ENCODE measurements around the gene SHISA4. TPM values are rescaled to one million over a fixed set of nuclear protein-coding genes. Genes with fewer than 3 reads are reported as not detected.
"Not testable (repeated sequence)": the region's sequence is repeated elsewhere in the genome, so short reads cannot be mapped to it uniquely, and the experiment has no call there.

Gene SHISA4
- total and polyA plus RNA-seq, 2 donors (not counting 1 experiment from before 2014, with no cell fraction given) = 0.12 TPM; not detected in 1

DNA sequence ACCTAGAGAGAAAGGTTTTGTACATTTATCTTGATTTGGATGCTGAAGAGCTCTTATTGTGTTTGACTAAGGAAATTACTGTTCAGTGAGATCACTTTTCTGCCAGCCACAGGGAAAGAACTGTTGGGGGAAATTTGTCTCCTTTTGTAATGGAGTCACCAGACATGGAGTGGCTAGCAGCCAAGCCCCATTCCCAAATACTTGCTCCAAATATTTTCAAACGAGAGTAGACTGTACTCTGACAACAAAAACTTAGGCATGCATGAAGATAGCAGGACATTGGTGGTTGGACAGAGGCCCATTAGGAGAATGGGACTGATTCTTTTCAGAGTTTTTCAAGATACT lies 38.7 kb upstream of the SHISA4 start:
- WGBS (ENCODE audit: insufficient coverage) = no CpG with 5 or more reads among the region's 1 CpG
- POLR2A ChIA-PET = no interaction called here
- ATAC-seq (ENCODE audit: low read depth) = no peak

GRCh38 chr1:201851949-201852348 lies 36.7 kb upstream of the SHISA4 start:
- Histone ChIP-seq H4K20me1 (ENCODE audit: control insufficient read depth, insufficient read depth, low read length, poor library complexity, severe bottlenecking) (no peaks in the 10 kb centered on the region), H3K4me2 (replicated peaks; ENCODE audit: low read depth, low read length, poor library complexity, severe bottlenecking) (no peak overlapping the region), H2AFZ (ENCODE audit: insufficient read depth, low read depth, low read length, poor library complexity, severe bottlenecking) (no peak overlapping the region), H3K27ac (ENCODE audit: low read length in 2 of 2) (no peak overlapping the region), H3K27me3 (replicated peaks in 1 of 4; ENCODE audit: control extremely low read depth in 1 of 4, control insufficient read depth in 3 of 4, insufficient read depth in 4 of 4, low read length in 3 of 4) (no peaks in the 10 kb centered on the region), H3K9me3 (ENCODE audit: control extremely low read depth in 1 of 3, control insufficient read depth in 2 of 3, insufficient read depth in 1 of 3, low read length in 2 of 3) (no peaks in the 10 kb centered on the region), H3K9ac (ENCODE audit: low read length) (no peak overlapping the region), H3K36me3 (replicated peaks in 1 of 2; ENCODE audit: control extremely low read depth in 1 of 2, control insufficient read depth in 1 of 2, extremely low read depth in 1 of 2, insufficient read depth in 2 of 2, low read length in 1 of 2) (peaks cover 14 to 95% of the 10 kb centered on the region in 2 experiments), H3K4me1 (ENCODE audit: control insufficient read depth in 2 of 2, insufficient read depth in 2 of 2, low read length in 2 of 2) (no peaks in the 10 kb centered on the region), H3K79me2 (ENCODE audit: control insufficient read depth, insufficient read depth, low read length) (peaks cover 5% of the 10 kb centered on the region), H3K4me3 (ENCODE audit: control extremely low read depth in 1 of 5, extremely low read depth in 1 of 5, insufficient read depth in 1 of 5, low read depth in 2 of 5, low read length in 4 of 5) (no peak overlapping the region)
- CTCF ChIA-PET = no interaction called here
- H3K9me3 Mint-ChIP-seq (ENCODE audit: insufficient read depth) = no peaks in the 10 kb centered on the region
- WGBS (ENCODE audit: insufficient coverage) = no CpG with 5 or more reads among the region's 1 CpG
- no peak for ATAC-seq (ENCODE audit: low read depth)
- H3K27ac Mint-ChIP-seq = no peak overlapping the region
- DNase-seq = no peak
- TF ChIP-seq EZH2 (IDR thresholded peaks at IDR 0.05; ENCODE audit: borderline replicate concordance, insufficient read depth, low read depth, low read length, poor library complexity, severe bottlenecking) (no peak), CTCF (IDR thresholded peaks at IDR 0.05) (no peak)
- no peaks in the 10 kb centered on the region for H3K4me1 Mint-ChIP-seq
- intact Hi-C loops (cut with micrococcal nuclease) = no loop called here
- no peaks in the 10 kb centered on the region for H3K27me3 Mint-ChIP-seq
- POLR2A ChIA-PET = no interaction called here
- H3K4me3 Mint-ChIP-seq = no peak overlapping the region

More for the DNA sequence above, 38.7 kb upstream of the SHISA4 start:
- no peaks in the 10 kb centered on the region for H3K27me3 Mint-ChIP-seq
- CTCF ChIA-PET = interaction anchor here (0.6 kb wide), 1 partner anchor 14 kb away, joined by 5 read pairs; no protein-coding TSS in a partner anchor
- no peaks in the 10 kb centered on the region for H4K20me1 ChIP-seq (ENCODE audit: control insufficient read depth, insufficient read depth, low read length, poor library complexity, severe bottlenecking)
- H3K27ac Mint-ChIP-seq = no peak overlapping the region
- no peak overlapping the region for H2AFZ ChIP-seq (ENCODE audit: insufficient read depth, low read depth, low read length, poor library complexity, severe bottlenecking)
- H3K4me2 ChIP-seq (replicated peaks; ENCODE audit: low read depth, low read length, poor library complexity, severe bottlenecking) = no peak overlapping the region
- H3K4me1 Mint-ChIP-seq = peaks cover 4% of the 10 kb centered on the region
- intact Hi-C loops (cut with micrococcal nuclease) = no loop called here
- H3K36me3 ChIP-seq (replicated peaks in 1 of 2; ENCODE audit: control extremely low read depth in 1 of 2, control insufficient read depth in 1 of 2, extremely low read depth in 1 of 2, insufficient read depth in 2 of 2, low read length in 1 of 2) = peaks cover 14 to 77% of the 10 kb centered on the region in 2 experiments
- H3K4me3 ChIP-seq (ENCODE audit: control extremely low read depth in 1 of 5, extremely low read depth in 1 of 5, insufficient read depth in 1 of 5, low read depth in 2 of 5, low read length in 4 of 5) = no peak overlapping the region
- DNase-seq = no peak
- peaks cover 16% of the 10 kb centered on the region for H3K79me2 ChIP-seq (ENCODE audit: control insufficient read depth, insufficient read depth, low read length)
- no peaks in the 10 kb centered on the region for H3K9me3 Mint-ChIP-seq (ENCODE audit: insufficient read depth)
- no peak for TF ChIP-seq EZH2 (IDR thresholded peaks at IDR 0.05; ENCODE audit: borderline replicate concordance, insufficient read depth, low read depth, low read length, poor library complexity, severe bottlenecking)
- TF ChIP-seq CTCF (IDR thresholded peaks at IDR 0.05) = no peak
- H3K9ac ChIP-seq (ENCODE audit: low read length) = no peak overlapping the region
- H3K4me3 Mint-ChIP-seq = no peak overlapping the region
- no peaks in the 10 kb centered on the region for H3K9me3 ChIP-seq (ENCODE audit: control extremely low read depth in 1 of 3, control insufficient read depth in 2 of 3, insufficient read depth in 1 of 3, low read length in 2 of 3)
- H3K27ac ChIP-seq (ENCODE audit: low read length in 2 of 2) = no peak overlapping the region
- no peaks in the 10 kb centered on the region for H3K4me1 ChIP-seq (ENCODE audit: control insufficient read depth in 2 of 2, insufficient read depth in 2 of 2, low read length in 2 of 2)
- no peaks in the 10 kb centered on the region for H3K27me3 ChIP-seq (replicated peaks in 1 of 4; ENCODE audit: control extremely low read depth in 1 of 4, control insufficient read depth in 3 of 4, insufficient read depth in 4 of 4, low read length in 3 of 4)

DNA sequence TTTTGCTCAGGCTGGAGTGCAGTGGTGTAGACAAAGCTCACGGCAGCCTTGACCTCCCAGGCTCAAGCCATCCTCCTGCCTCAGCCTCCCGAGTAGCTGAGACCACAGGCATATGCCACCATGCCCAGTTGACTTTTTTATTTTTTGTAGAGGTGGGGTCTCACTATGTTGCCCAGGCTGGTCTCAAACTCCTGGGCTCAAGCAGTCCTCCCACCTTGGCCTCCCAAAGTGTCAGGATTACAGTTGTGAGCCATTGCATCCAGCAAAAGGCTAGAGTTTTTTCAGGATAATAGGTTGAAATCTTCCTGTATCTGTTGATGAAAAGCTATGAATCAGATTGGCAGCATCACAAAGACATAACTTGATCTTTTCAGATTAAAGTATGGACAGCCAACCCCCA lies 32.0 kb upstream of the SHISA4 start:
- H3K9me3 ChIP-seq (ENCODE audit: control extremely low read depth in 1 of 3, control insufficient read depth in 2 of 3, insufficient read depth in 1 of 3, low read length in 2 of 3); POLR2A ChIA-PET; H3K4me3 Mint-ChIP-seq; H3K4me1 ChIP-seq (ENCODE audit: control insufficient read depth in 2 of 2, insufficient read depth in 2 of 2, low read length in 2 of 2); CTCF ChIA-PET; H3K4me2 ChIP-seq (replicated peaks; ENCODE audit: low read depth, low read length, poor library complexity, severe bottlenecking); DNase-seq; H3K9ac ChIP-seq (ENCODE audit: low read length); H3K27me3 Mint-ChIP-seq; H2AFZ ChIP-seq (ENCODE audit: insufficient read depth, low read depth, low read length, poor library complexity, severe bottlenecking); H3K4me3 ChIP-seq (ENCODE audit: control extremely low read depth in 1 of 5, extremely low read depth in 1 of 5, insufficient read depth in 1 of 5, low read depth in 2 of 5, low read length in 4 of 5); H3K9me3 Mint-ChIP-seq (ENCODE audit: insufficient read depth); H3K27ac ChIP-seq (ENCODE audit: low read length in 2 of 2); H3K27ac Mint-ChIP-seq; H4K20me1 ChIP-seq (ENCODE audit: control insufficient read depth, insufficient read depth, low read length, poor library complexity, severe bottlenecking); ATAC-seq (ENCODE audit: low read depth); H3K79me2 ChIP-seq (ENCODE audit: control insufficient read depth, insufficient read depth, low read length); H3K27me3 ChIP-seq (replicated peaks in 1 of 4; ENCODE audit: control extremely low read depth in 1 of 4, control insufficient read depth in 3 of 4, insufficient read depth in 4 of 4, low read length in 3 of 4); H3K4me1 Mint-ChIP-seq; intact Hi-C loops (cut with micrococcal nuclease): not testable (repeated sequence)
- 100% methylated on average over 1 of the region's 2 CpGs for WGBS (ENCODE audit: insufficient coverage)
- H3K36me3 ChIP-seq (replicated peaks in 1 of 2; ENCODE audit: control extremely low read depth in 1 of 2, control insufficient read depth in 1 of 2, extremely low read depth in 1 of 2, insufficient read depth in 2 of 2, low read length in 1 of 2) = peaks cover 2 to 88% of the 10 kb centered on the region in 2 experiments
